Fibroblast of lung (primary cell): Measurements from ENCODE around the gene ENO1.

Experiments
- CTCF ChIP-seq, 2 donors: IDR thresholded peaks in 1 of 2; conservative IDR thresholded peaks in 1 of 2; 1 replicate in 1 of 2; 2 replicates in 1 of 2; pipeline ENCODE4 v1.5.1; 2011 to 2012; ENCODE audit warnings: low read length in 2 of 2, control low read depth in 1 of 2, inconsistent platforms in 1 of 2, low read depth in 1 of 2, mild to moderate bottlenecking in 1 of 2
- EZH2 ChIP-seq: IDR thresholded peaks from 2 replicates; pipeline ENCODE4 v1.5.1; 2012; ENCODE audit warnings: low read length, control low read depth, mild to moderate bottlenecking; ENCODE audit errors: missing control alignments

- TF ChIP-seq CTCF (conservative IDR thresholded peaks at IDR 0.05 in 1 of 2, IDR thresholded peaks at IDR 0.05 in 1 of 2; ENCODE audit: low read depth in 1 of 2, low read length in 2 of 2): no peak
- TF ChIP-seq EZH2: no peak
Measured at GRCh38 chr1:8866792-8867415, 11.6 kb downstream of the ENO1 start.
